Breast epithelium (tissue), 4 donors: ENCODE results near the gene ARHGEF33. TPM values are rescaled to one million over a fixed set of nuclear protein-coding genes. Genes with fewer than 3 reads are reported as not detected.

Experiments used
- DNase-seq, 2 donors: peaks; one replicate each; pipeline ENCODE4 v3.0.0-alpha.2; 2019; ENCODE audit warnings: low spot score in 2 of 2
- H3K27ac ChIP-seq, 2 donors: fragments of 200-600 bp; sonication (generic) in 1 of 2; one replicate each; pipeline ENCODE4 v1.5.1; 2016 to 2019; ENCODE audit warnings: mild to moderate bottlenecking in 1 of 2
- H3K27me3 ChIP-seq, 2 donors: fragments of 200-600 bp; sonication (generic) in 1 of 2; one replicate each; pipeline versions ENCODE4 v1.5.1 to v1.6.0; 2017 to 2019; ENCODE audit warnings: control low read depth in 1 of 2, mild to moderate bottlenecking in 1 of 2
- H3K36me3 ChIP-seq: fragments of 200-600 bp; one replicate; pipeline ENCODE4 v1.5.1; 2019
- H3K4me1 ChIP-seq, 2 donors: fragments of 200-600 bp; sonication (generic); one replicate each; pipeline ENCODE4 v1.5.1; 2016 to 2019; ENCODE audit warnings: control low read depth in 1 of 2
- H3K4me3 ChIP-seq, 3 donors: fragments of 200-600 bp; sonication (generic); 1 replicate in 2 of 3; 2 replicates in 1 of 3; pipeline ENCODE4 v1.5.1; 2016 to 2019; ENCODE audit warnings: mild to moderate bottlenecking in 3 of 3, moderate library complexity in 2 of 3
- H3K9me3 ChIP-seq, 2 donors: fragments of 200-600 bp; sonication (generic) in 1 of 2; one replicate each; pipeline ENCODE4 v1.5.1; 2016 to 2019; ENCODE audit warnings: control low read depth in 1 of 2
- CTCF ChIP-seq, 3 donors: fragments of 450-650 bp; IDR thresholded peaks; one replicate each; pipeline ENCODE4 v1.5.1; 2016 to 2017; ENCODE audit warnings: antibody characterized with exemption in 3 of 3, mild to moderate bottlenecking in 3 of 3, moderate library complexity in 3 of 3
- POLR2A ChIP-seq: fragments of 450-650 bp; IDR thresholded peaks from one replicate; pipeline ENCODE4 v1.6.1; 2016; ENCODE audit warnings: antibody characterized with exemption, mild to moderate bottlenecking, moderate library complexity
- POLR2AphosphoS5 ChIP-seq, 3 donors: sonication (generic); formaldehyde crosslinking; IDR thresholded peaks; one replicate each; pipeline ENCODE4 v1.6.1; 2017; ENCODE audit warnings: antibody characterized with exemption in 3 of 3
- intact Hi-C: fragments of 100-400 bp; cut with DNase I; formaldehyde crosslinking; loops from one replicate; pipeline ENCODE4 v1.15.1; 2023; ENCODE audit warnings: low total_unique reads
- total RNA-seq, 3 donors: library from RNA; depleted of rRNA; stranded (reverse); fragments of >200 nt; gene quantifications; one replicate each; pipeline ENCODE4 v1.1.0, GENCODE V29; 2016

ARHGEF33 gene
- total RNA-seq, 3 donors from 2014 or later: 1.6 to 2.2 (median 1.9) TPM

DNA sequence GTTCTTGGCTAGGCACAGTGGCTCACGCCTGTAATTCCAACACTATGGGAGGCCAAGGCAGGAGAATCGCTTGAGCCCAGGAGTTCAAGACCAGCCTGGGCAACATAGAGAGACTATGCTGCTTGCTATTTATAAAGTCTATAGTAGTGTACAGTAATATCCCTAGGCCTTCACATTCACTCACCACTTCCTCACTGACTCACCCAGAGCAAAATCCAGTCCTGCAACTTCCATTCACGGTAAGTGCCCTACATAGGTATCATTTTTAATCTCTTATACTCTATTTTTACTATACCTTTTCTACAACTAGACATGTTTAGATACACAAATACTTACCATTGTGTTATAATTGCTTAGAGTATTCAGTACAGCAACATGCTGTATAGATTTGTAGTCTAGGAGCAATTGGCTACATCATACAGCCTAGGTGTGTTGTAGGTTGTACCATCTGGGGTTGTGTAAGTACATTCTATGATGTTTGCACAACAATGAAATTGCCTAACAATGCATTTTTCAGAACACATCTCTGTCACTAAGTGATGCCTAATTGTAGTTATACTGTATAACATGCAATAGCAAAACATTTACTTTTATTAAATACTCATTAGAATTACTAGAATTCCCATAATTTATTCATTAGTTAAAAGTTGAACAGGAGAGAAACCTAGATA is 22.8 kb upstream of the ARHGEF33 start:
- no peak for DNase-seq
- no peak for TF ChIP-seq CTCF (IDR thresholded peaks at IDR 0.05)
- no peak for TF ChIP-seq POLR2A
- no peak for TF ChIP-seq POLR2AphosphoS5 (IDR thresholded peaks at IDR 0.05)
- H3K36me3 ChIP-seq: no peaks in the 10 kb centered on the region
- H3K9me3 ChIP-seq: peaks cover 0 to 6% of the 10 kb centered on the region in 2 donors
- no peak overlapping the region for H3K4me3 ChIP-seq
- no peak overlapping the region for H3K27ac ChIP-seq
- H3K27me3 ChIP-seq: no peaks in the 10 kb centered on the region
- intact Hi-C loops: no loop called here
- no peaks in the 10 kb centered on the region for H3K4me1 ChIP-seq

DNA sequence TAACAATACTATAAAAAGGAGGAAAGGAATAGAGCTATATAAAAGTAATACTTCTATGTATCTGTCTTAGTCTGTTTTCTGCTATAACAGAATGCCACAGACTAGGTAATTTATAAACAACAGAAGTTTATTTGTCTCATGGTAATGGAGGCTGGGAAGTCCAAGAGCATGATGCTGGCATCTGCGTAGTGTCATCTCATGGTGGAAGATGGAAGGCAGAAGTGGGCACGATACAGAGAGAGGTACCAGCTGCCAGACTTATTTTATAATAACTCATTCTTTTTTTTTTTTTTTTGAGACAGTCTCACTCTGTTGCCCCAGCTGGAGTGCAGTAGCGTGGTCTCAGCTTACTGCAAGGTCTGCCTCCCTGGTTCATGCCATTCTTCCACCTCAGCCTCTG is 18.2 kb upstream of the ARHGEF33 start:
- H3K4me1 ChIP-seq: no peaks in the 10 kb centered on the region
- no peaks in the 10 kb centered on the region for H3K27me3 ChIP-seq
- no peak for TF ChIP-seq CTCF (IDR thresholded peaks at IDR 0.05)
- no peak for TF ChIP-seq POLR2AphosphoS5 (IDR thresholded peaks at IDR 0.05)
- no peak for TF ChIP-seq POLR2A
- no peak overlapping the region for H3K27ac ChIP-seq
- H3K36me3 ChIP-seq: no peaks in the 10 kb centered on the region
- no peak overlapping the region for H3K4me3 ChIP-seq
- intact Hi-C loops: no loop called here
- DNase-seq: no peak
- peaks cover 0 to 6% of the 10 kb centered on the region in 2 donors for H3K9me3 ChIP-seq

DNA sequence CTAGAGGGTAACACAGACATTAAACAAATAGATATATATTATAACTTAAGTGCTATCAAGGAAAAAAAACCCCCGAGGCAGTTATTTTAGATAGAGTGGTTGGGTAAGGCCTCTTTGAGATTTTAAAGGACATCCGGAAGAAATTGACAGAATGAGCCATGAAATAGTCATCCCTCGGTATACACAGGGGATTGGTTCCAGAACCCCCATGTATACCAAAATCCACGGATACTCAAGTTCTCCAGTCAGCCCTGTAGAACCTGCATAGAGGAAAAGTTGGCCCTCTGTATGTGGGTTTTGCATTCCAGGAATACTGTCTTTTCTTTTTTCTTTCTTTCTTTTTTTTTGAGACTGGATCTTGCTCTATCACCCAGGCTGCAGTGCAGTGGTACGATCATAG is 15.9 kb upstream of the ARHGEF33 start:
- no peak overlapping the region for H3K4me3 ChIP-seq
- intact Hi-C loops: no loop called here
- DNase-seq: no peak
- H3K27ac ChIP-seq: no peak overlapping the region
- no peak for TF ChIP-seq POLR2AphosphoS5 (IDR thresholded peaks at IDR 0.05)
- no peak for TF ChIP-seq POLR2A
- no peak for TF ChIP-seq CTCF (IDR thresholded peaks at IDR 0.05)
- no peaks in the 10 kb centered on the region for H3K36me3 ChIP-seq
- H3K27me3 ChIP-seq: no peaks in the 10 kb centered on the region
- no peaks in the 10 kb centered on the region for H3K4me1 ChIP-seq
- peaks cover 0 to 6% of the 10 kb centered on the region in 2 donors for H3K9me3 ChIP-seq

DNA sequence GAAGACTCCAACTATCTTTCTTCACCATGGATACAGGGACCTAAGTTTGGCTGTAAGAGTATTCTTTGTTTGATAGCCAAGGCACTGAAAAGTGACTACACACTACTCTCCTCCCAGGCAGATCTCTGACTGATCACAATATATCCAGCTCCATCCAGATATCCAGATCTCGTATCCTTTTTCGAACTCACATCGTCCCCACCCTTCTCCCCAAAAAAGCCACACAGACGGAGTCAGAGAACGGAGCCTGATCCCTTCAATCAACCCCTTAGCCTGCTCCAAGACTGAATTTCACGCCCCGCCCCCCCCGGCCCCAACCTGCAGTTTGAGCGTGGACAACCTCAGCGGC is 14.5 kb upstream of the ARHGEF33 start:
- Histone ChIP-seq H3K9me3 (no peaks in the 10 kb centered on the region), H3K27me3 (no peaks in the 10 kb centered on the region), H3K4me1 (no peaks in the 10 kb centered on the region), H3K4me3 (peak overlapping the region; percentile 69 to 78 (median 78)), H3K27ac (peak overlapping the region; percentile 69 to 82), H3K36me3 (no peaks in the 10 kb centered on the region)
- intact Hi-C loops: no loop called here
- DNase-seq: no peak
- TF ChIP-seq POLR2AphosphoS5 (IDR thresholded peaks at IDR 0.05): no peak
- TF ChIP-seq CTCF (IDR thresholded peaks at IDR 0.05): no peak
- no peak for TF ChIP-seq POLR2A

- Histone ChIP-seq H3K27ac (peak within 1 kb of the TSS; percentile 69 to 82), H3K27me3 (no peaks in the 10 kb centered on the region), H3K9me3 (no peaks in the 10 kb centered on the region), H3K36me3 (no peaks in the 10 kb centered on the region), H3K4me1 (no peaks in the 10 kb centered on the region), H3K4me3 (peak within 1 kb of the TSS; percentile 69 to 78 (median 78))
- DNase-seq: peak; percentile 85 to 91
- intact Hi-C loops: no loop called here
- TF ChIP-seq POLR2A (no peak), POLR2AphosphoS5 (IDR thresholded peaks at IDR 0.05) (peak; percentile 46 to 60 (median 50)), CTCF (IDR thresholded peaks at IDR 0.05) (no peak)
Observed at GRCh38 chr2:38875576-38876367, 13.9 kb upstream of the ARHGEF33 start, which contains the start of the genes DHX57 and MORN2. Gene DHX57, minus strand, starts transcription at chr2:38875934. Its CDS starts 7,529 bp downstream, at chr2:38868405. Gene MORN2, plus strand, starts transcription at chr2:38875976.
